GM12873 (cell line): ENCODE measurements around the gene STX1B.

Source experiments
- CTCF ChIP-seq: IDR thresholded peaks from 2 replicates; pipeline ENCODE4 v1.5.1; 2012; ENCODE audit warnings: low read depth, mild to moderate bottlenecking, moderate library complexity, low read length, control low read depth; ENCODE audit not compliant: insufficient read depth; ENCODE audit errors: missing control alignments

STX1B gene

DNA sequence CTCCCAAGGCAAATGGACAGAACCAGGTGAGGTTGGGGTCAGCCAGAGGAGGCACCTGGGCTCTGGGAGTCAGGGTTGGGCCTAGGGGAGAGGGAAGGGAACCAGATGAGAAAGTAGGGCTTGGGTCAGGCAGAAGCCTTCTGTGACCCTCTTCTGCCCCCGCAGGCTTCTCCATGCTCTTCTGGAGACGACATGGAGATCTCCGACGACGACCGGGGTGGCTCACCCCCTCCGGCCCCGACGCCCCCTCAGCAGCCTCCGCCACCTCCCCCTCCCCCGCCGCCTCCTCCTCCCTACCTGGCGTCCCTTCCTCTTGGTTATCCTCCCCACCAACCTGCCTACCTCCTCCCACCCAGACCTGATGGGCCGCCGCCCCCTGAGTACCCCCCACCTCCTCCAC is 45.0 kb downstream of the STX1B start:
- TF ChIP-seq CTCF = no peak

DNA sequence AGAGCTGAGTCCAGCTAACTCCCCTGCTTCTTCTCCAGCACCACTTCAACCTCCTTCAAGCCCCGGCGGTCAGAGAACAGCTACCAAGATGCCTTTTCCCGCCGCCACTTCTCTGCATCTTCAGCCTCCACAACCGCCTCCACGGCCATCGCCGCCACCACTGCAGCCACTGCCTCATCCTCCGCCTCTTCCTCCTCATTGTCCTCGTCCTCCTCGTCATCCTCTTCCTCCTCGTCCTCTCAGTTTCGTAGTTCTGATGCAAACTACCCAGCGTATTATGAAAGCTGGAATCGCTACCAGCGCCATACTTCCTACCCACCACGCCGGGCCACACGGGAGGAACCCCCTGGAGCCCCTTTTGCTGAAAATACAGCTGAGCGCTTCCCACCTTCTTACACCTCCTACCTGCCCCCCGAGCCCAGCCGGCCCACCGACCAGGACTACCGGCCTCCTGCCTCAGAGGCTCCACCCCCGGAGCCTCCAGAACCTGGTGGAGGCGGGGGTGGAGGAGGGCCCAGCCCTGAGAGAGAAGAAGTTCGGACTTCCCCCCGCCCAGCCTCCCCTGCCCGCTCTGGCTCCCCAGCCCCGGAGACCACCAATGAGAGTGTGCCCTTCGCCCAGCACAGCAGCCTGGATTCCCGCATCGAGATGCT is 45.7 kb downstream of the STX1B start:
- no peak for TF ChIP-seq CTCF

DNA sequence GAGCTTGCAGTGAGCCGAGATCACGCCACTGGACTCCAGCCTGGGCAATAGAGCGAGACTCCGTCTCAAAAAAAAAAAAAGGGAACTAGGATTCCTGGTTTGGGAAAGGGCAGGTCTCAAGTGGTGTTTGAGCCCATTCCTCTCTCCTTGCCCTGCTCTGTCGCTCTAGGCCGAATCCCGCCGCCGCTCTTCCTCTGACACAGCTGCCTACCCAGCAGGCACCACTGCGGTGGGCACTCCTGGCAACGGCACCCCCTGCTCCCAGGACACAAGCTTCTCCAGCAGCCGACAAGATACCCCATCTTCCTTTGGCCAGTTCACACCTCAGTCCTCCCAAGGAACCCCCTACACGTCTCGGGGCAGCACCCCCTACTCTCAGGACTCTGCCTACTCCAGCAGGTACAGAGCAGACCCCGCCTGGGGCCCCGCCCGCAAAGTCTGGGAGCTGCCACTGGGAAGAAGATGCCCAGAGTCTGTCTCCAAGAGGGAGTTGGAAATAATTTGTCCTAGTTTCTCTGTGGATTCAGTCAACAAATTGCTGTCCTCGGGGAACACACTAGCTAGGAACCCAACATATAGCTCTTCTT is 46.4 kb downstream of the STX1B start:
- TF ChIP-seq CTCF = no peak

GRCh38 chr16:30961384-30961783 is 49.1 kb downstream of the STX1B start:
- no peak for TF ChIP-seq CTCF

DNA sequence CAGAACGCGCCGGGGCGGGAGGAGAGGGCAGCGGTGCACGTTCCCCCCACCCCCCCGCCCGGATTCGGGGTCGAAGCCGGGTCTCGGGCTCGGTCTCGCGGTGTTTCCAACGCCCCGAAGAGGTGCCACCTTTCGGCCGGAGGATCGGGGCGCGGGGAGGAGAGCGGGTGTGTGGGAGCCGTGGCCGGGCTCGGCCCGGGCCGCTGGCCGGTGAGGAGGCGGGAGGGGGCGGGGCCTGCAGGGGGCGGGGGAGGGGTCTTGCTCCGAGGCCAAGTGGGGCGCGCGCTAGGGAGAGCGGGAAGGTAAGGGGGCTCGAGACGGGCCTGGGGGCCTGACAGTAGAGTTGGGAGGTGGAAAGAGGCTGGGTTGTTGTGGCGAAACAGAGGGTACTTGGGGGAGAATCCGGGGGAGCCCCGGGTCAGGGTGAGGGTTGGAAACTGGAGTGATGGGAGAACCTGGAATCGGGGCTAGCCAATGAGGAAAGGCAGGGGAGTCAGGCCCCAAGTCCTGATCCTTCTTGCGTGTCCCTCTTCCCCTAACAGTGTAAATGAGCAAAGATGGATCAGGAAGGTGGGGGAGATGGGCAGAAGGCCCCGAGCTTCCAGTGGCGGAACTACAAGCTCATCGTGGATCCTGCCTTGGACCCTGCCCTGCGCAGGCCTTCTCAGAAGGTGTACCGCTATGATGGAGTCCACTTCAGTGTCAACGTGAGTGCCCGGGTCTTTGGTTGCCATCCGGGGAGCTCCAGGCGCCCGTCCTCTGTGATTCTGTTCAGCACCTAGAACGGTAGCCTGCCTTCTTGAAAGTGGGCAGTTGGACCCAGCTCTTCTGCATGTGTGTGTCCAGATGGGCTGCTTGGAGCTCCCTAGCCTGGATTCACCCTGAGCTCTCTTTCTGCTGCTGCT is 52.0 kb downstream of the STX1B start:
- no peak for TF ChIP-seq CTCF

GRCh38 chr16:30957456-30958174 is 52.8 kb downstream of the STX1B start, which contains the start of gene SETD1A:
Gene SETD1A, plus strand, starts transcription at chr16:30957754. Its CDS starts 978 bp downstream, at chr16:30958732.
- no peak for TF ChIP-seq CTCF
